GM23338 (cell line): ENCODE results near the gene MYO16. TPM values are rescaled to one million over a fixed set of nuclear protein-coding genes. Genes with fewer than 3 reads are reported as not detected.
A peak's percentile ranks its signal among the peaks of the same experiment; 100 is the strongest.

ENCODE experiments used
- ATAC-seq: fragments of 200-7000 bp; cut with Tn5 transposase; 3 replicates; pipeline ENCODE4 v1.9.1; 2020
- DNase-seq: peaks from one replicate; pipeline ENCODE4 v3.0.0-alpha.2; 2015; ENCODE audit warnings: low spot score
- H2AFZ ChIP-seq: fragments of 200-600 bp; sonication (generic); 2 replicates; pipeline ENCODE4 v1.8.0; 2016; ENCODE audit warnings: antibody characterized with exemption, mild to moderate bottlenecking, moderate library complexity
- H3F3A ChIP-seq: fragments of 200-600 bp; sonication (generic); replicated peaks from 2 replicates; pipeline ENCODE4 v1.8.0; 2017; ENCODE audit warnings: antibody characterized with exemption, mixed run types, low read depth
- H3K27ac ChIP-seq: fragments of 200-600 bp; sonication (generic); 2 replicates; pipeline ENCODE4 v1.6.1; 2016; ENCODE audit warnings: low read depth
- H3K27me3 ChIP-seq: fragments of 200-600 bp; sonication (generic); 2 replicates; pipeline ENCODE4 v1.8.0; 2016; ENCODE audit warnings: mild to moderate bottlenecking, mixed run types, moderate library complexity; ENCODE audit not compliant: insufficient read depth
- H3K36me3 ChIP-seq: fragments of 200-600 bp; sonication (generic); 2 replicates; pipeline ENCODE4 v1.8.0; 2016; ENCODE audit warnings: mild to moderate bottlenecking; ENCODE audit not compliant: insufficient read depth
- H3K4me1 ChIP-seq: fragments of 200-600 bp; sonication (generic); 2 replicates; pipeline ENCODE4 v1.8.0; 2016; ENCODE audit warnings: mild to moderate bottlenecking, moderate library complexity; ENCODE audit not compliant: insufficient read depth
- H3K4me2 ChIP-seq: fragments of 200-600 bp; sonication (generic); 2 replicates; pipeline ENCODE4 v1.7.1; 2017; ENCODE audit warnings: mixed run types
- H3K4me3 ChIP-seq: fragments of 200-600 bp; sonication (generic); 2 replicates; pipeline ENCODE4 v1.6.1; 2016; ENCODE audit warnings: mixed run types
- H3K79me2 ChIP-seq: fragments of 200-600 bp; sonication (generic); replicated peaks from 2 replicates; pipeline ENCODE4 v1.8.0; 2017; ENCODE audit warnings: mild to moderate bottlenecking; ENCODE audit not compliant: insufficient read depth
- H3K9me2 ChIP-seq: fragments of 200-600 bp; sonication (generic); 2 replicates; pipeline ENCODE4 v1.8.0; 2017; ENCODE audit not compliant: insufficient read depth
- H4K20me1 ChIP-seq: fragments of 200-600 bp; sonication (generic); replicated peaks from 2 replicates; pipeline ENCODE4 v1.8.0; 2017; ENCODE audit warnings: mild to moderate bottlenecking; ENCODE audit not compliant: insufficient read depth
- H3K27ac Mint-ChIP-seq: 2 replicates; pipeline ENCODE4 v1.8.0; 2020; ENCODE audit warnings: inconsistent platforms, mild to moderate bottlenecking, moderate library complexity, mixed read lengths
- H3K27me3 Mint-ChIP-seq: 3 replicates; pipeline ENCODE4 v1.8.0; 2022; ENCODE audit warnings: low read depth, mild to moderate bottlenecking, moderate library complexity, mixed read lengths, inconsistent platforms; ENCODE audit not compliant: insufficient read depth, poor library complexity
- H3K36me3 Mint-ChIP-seq: 3 replicates; pipeline ENCODE4 v1.8.0; 2021; ENCODE audit warnings: low read depth, mild to moderate bottlenecking, inconsistent platforms, moderate library complexity, mixed read lengths
- H3K4me1 Mint-ChIP-seq: 3 replicates; pipeline ENCODE4 v1.8.0; 2020; ENCODE audit warnings: mild to moderate bottlenecking, inconsistent platforms, mixed read lengths
- H3K4me3 Mint-ChIP-seq: 3 replicates; pipeline ENCODE4 v1.8.0; 2021; ENCODE audit warnings: moderate library complexity, mild to moderate bottlenecking, inconsistent platforms, mixed read lengths
- H3K9me3 Mint-ChIP-seq: 3 replicates; pipeline ENCODE4 v1.8.0; 2020; ENCODE audit warnings: moderate library complexity, mild to moderate bottlenecking, inconsistent platforms, mixed read lengths
- CTCF ChIP-seq, 2 experiments: fragments of 200-600 bp in 1 of 2; sonication (generic) in 1 of 2; conservative IDR thresholded peaks; 2 replicates each; pipeline versions ENCODE4 v1.5.1 to v1.6.1; 2016 to 2017; ENCODE audit warnings: antibody characterized with exemption in 2 of 2, low read depth in 2 of 2, mild to moderate bottlenecking in 2 of 2, moderate library complexity in 1 of 2
- JUNB ChIP-seq: IDR thresholded peaks from one replicate; pipeline ENCODE4 v1.6.1; 2016; ENCODE audit warnings: antibody characterized with exemption; ENCODE audit not compliant: unreplicated experiment
- NANOG ChIP-seq: IDR thresholded peaks from 2 replicates; pipeline ENCODE4 v1.6.1; 2016; ENCODE audit warnings: antibody characterized with exemption, borderline replicate concordance
- POLR2AphosphoS5 ChIP-seq: IDR thresholded peaks from 2 replicates; pipeline ENCODE4 v1.6.1; 2016; ENCODE audit warnings: antibody characterized with exemption, low read depth
- REST ChIP-seq: IDR thresholded peaks from one replicate; pipeline ENCODE4 v1.6.1; 2018; ENCODE audit warnings: antibody characterized with exemption; ENCODE audit not compliant: unreplicated experiment
- STAT1 ChIP-seq: IDR thresholded peaks from one replicate; pipeline ENCODE4 v1.6.1; 2016; ENCODE audit warnings: antibody characterized with exemption; ENCODE audit not compliant: unreplicated experiment
- ZNF114 ChIP-seq: fragments of 250-450 bp; sonication (Bioruptor Pico); IDR thresholded peaks from 2 replicates; pipeline ENCODE4 v1.5.0; 2020; ENCODE audit warnings: mild to moderate bottlenecking, moderate library complexity
- ZNF331 ChIP-seq: fragments of 250-450 bp; sonication (Bioruptor Pico); IDR thresholded peaks from 2 replicates; pipeline ENCODE4 v1.5.0; 2020; ENCODE audit warnings: low read depth, mild to moderate bottlenecking, moderate library complexity
- polyA plus RNA-seq: library from polyadenylated mRNA; unstranded; fragments of >200 nt; fragmentation: Nextera tagmentation; extraction: Ambion mirVana; gene quantifications from 2 replicates; pipeline ENCODE4 v1.2.1, GENCODE V29; 2016
- total RNA-seq: library from RNA; depleted of rRNA; stranded (reverse); fragments of >200 nt; shearing (Covaris generic); gene quantifications from 2 replicates; pipeline ENCODE4 v1.2.3, GENCODE V29; 2014

The MYO16 gene
- total and polyA plus RNA-seq, 2 experiments from 2014 or later: 0.10 to 0.13 TPM

GRCh38 chr13:109156181-109156935, 526.9 kb downstream of the MYO16 start:
- Mint-ChIP-seq H3K4me1 (peaks cover 60% of the 10 kb centered on the region), H3K27ac (no peak overlapping the region), H3K9me3 (no peaks in the 10 kb centered on the region), H3K27me3 (peaks cover 14% of the 10 kb centered on the region), H3K36me3 (no peaks in the 10 kb centered on the region; the same call in 2 of the 3 replicates), H3K4me3 (no peak overlapping the region)
- Histone ChIP-seq H3K27ac (no peak overlapping the region), H3K9me2 (no peaks in the 10 kb centered on the region), H3F3A (no peaks in the 10 kb centered on the region), H3K4me1 (peaks cover 25% of the 10 kb centered on the region), H3K4me2 (peak overlapping the region; percentile 45; the same call in 1 of the 2 replicates), H3K79me2 (no peaks in the 10 kb centered on the region), H4K20me1 (no peaks in the 10 kb centered on the region), H3K36me3 (no peaks in the 10 kb centered on the region), H2AFZ (0 out of 2 replicates have a peak overlapping the region, but pooled peaks have one; percentile 73), H3K27me3 (no peaks in the 10 kb centered on the region), H3K4me3 (no peak overlapping the region)
- ATAC-seq (peak; percentile 25; the same call in 2 of the 3 replicates), DNase-seq (no peak)
- TF ChIP-seq JUNB (no peak), POLR2AphosphoS5 (no peak), REST (no peak), CTCF (conservative IDR thresholded peaks at IDR 0.05; ENCODE audit: low read depth in 2 of 2) (no peak), ZNF114 (CRISPR knock-in tag) (no peak), ZNF331 (CRISPR knock-in tag) (no peak), STAT1 (no peak)

DNA sequence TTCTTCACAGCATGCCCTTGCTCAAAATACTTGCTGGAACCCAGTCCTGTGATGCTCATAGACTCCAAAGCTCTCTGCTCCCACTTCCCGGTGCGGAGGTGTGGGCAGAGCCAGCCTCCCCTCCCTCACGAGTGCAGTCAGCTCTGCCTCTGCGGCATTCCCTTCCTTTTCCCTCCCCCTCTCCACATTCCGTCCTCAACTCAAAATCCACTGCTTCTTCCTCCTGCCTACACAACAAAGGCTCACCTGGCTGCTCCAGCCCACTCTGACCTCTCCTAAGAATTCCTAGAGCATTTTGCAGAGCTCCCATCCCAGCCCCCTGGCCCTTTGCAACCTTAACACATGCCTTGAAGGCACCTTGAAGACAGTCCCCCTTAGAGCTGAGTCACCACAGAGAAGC, 527.9 kb downstream of the MYO16 start:
- no peaks in the 10 kb centered on the region for H3K36me3 ChIP-seq
- peak overlapping the region; percentile 73 for H2AFZ ChIP-seq
- no peak overlapping the region; the same call in 1 of the 2 replicates for H3K27ac ChIP-seq
- no peaks in the 10 kb centered on the region for H3F3A ChIP-seq
- H3K4me1 ChIP-seq: peaks cover 20% of the 10 kb centered on the region
- ATAC-seq (peak; percentile 85), DNase-seq (peak; percentile 72)
- peak overlapping the region; percentile 45; the same call in 1 of the 2 replicates for H3K4me2 ChIP-seq
- no peaks in the 10 kb centered on the region for H4K20me1 ChIP-seq
- peak overlapping the region; percentile 7; the same call in 1 of the 3 replicates for H3K4me3 Mint-ChIP-seq
- no peaks in the 10 kb centered on the region for H3K9me2 ChIP-seq
- no peaks in the 10 kb centered on the region for H3K27me3 ChIP-seq
- peaks cover 54% of the 10 kb centered on the region for H3K4me1 Mint-ChIP-seq
- no peaks in the 10 kb centered on the region for H3K9me3 Mint-ChIP-seq
- peak overlapping the region; percentile 26; the same call in 1 of the 2 replicates for H3K27ac Mint-ChIP-seq
- H3K4me3 ChIP-seq: no peak overlapping the region
- peaks cover 14% of the 10 kb centered on the region for H3K27me3 Mint-ChIP-seq
- H3K36me3 Mint-ChIP-seq: no peaks in the 10 kb centered on the region; the same call in 2 of the 3 replicates
- no peaks in the 10 kb centered on the region for H3K79me2 ChIP-seq
- no peak for TF ChIP-seq NANOG
- no peak for TF ChIP-seq JUNB
- no peak for TF ChIP-seq POLR2AphosphoS5
- no peak for TF ChIP-seq REST
